GM18867 (cell line): ENCODE data around the gene KRTAP10-4.
"Not testable (repeated sequence)": the region's sequence is repeated elsewhere in the genome, so short reads cannot be mapped to it uniquely, and the experiment has no call there.

Experiments
- ATAC-seq: cut with Tn5 transposase; IDR thresholded peaks from one replicate; pipeline ENCODE4 v1.9.1; 2021; ENCODE audit warnings: mild to moderate bottlenecking, moderate library complexity; ENCODE audit not compliant: unreplicated experiment

Gene KRTAP10-4, protein sequence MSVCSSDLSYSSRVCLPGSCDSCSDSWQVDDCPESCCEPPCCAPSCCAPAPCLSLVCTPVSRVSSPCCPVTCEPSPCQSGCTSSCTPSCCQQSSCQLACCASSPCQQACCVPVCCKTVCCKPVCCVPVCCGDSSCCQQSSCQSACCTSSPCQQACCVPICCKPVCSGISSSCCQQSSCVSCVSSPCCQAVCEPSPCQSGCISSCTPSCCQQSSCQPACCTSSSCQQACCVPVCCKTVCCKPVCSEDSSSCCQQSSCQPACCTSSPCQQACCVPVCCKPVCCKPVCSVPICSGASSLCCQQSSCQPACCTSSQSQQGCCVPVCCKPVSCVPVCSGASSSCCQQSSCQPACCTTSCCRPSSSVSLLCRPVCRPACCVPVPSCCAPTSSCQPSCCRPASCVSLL

DNA sequence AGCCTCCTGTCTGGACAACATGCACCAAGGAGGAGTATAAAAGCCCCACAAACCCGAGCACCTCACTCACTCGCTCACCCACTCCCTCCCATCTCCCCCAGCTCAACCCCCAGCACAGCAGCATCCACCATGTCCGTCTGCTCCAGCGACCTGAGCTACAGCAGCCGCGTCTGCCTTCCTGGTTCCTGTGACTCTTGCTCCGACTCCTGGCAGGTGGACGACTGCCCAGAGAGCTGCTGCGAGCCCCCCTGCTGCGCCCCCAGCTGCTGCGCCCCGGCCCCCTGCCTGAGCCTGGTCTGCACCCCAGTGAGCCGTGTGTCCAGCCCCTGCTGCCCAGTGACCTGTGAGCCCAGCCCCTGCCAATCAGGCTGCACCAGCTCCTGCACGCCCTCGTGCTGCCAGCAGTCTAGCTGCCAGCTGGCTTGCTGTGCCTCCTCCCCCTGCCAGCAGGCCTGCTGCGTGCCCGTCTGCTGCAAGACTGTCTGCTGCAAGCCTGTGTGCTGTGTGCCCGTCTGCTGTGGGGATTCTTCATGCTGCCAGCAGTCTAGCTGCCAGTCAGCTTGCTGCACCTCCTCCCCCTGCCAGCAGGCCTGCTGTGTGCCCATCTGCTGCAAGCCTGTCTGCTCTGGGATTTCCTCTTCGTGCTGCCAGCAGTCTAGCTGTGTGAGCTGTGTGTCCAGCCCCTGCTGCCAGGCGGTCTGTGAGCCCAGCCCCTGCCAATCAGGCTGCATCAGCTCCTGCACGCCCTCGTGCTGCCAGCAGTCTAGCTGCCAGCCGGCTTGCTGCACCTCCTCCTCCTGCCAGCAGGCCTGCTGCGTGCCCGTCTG is at the start of gene KRTAP10-4:
KRTAP10-4 (plus strand) TSS at position 100 of the 827 bp plus-strand sequence; CDS start at position 130, 30 bp downstream.
- not testable (repeated sequence) for ATAC-seq

DNA sequence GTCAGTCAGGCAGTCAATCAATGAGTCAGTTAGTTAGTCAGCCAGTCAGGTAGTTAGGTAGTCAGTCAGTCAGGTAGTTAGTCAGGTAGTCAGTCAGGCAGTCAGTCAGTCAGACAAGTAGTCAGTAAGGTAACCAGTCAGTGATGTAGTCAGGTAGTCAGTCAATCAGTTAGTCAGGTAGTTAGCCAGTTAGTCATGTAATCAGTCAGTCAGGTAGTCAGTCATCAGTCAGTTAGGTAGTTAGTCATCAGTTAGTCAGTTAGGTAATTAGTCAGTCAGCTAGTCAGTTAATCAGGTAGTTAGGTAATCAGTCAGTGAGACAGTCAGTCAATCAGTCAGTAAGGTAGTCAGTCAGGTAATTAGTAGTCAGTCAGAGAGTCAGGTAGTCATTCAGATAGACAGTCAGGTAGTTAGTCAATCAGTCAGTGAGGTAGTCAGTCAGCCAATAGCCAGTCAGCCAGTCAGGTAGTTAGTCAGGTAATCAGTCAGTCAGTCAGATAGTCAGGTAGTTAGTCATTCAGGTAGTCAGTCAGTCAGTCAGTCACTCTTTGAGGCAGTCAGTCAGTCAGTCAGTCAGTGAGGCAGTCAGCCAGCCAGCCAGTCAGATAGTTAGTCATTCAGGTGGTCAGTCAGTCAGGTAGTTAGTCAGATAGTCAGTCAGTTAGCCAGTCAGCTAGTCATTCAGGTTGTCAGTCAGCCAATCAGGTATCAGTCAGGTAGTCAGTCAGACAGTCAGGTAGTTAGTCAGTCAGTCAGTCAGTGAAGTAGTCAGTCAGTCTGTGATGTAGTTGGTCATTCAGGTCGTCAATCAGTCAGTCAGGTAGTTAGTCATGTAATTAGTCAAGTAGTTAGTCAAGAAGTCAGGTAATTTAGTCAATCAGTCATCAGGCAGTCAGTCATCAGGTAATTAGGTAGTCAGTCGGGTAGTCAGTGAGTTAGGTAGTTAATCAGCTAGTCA is 48.8 kb upstream of the KRTAP10-4 start:
- ATAC-seq: no peak

DNA sequence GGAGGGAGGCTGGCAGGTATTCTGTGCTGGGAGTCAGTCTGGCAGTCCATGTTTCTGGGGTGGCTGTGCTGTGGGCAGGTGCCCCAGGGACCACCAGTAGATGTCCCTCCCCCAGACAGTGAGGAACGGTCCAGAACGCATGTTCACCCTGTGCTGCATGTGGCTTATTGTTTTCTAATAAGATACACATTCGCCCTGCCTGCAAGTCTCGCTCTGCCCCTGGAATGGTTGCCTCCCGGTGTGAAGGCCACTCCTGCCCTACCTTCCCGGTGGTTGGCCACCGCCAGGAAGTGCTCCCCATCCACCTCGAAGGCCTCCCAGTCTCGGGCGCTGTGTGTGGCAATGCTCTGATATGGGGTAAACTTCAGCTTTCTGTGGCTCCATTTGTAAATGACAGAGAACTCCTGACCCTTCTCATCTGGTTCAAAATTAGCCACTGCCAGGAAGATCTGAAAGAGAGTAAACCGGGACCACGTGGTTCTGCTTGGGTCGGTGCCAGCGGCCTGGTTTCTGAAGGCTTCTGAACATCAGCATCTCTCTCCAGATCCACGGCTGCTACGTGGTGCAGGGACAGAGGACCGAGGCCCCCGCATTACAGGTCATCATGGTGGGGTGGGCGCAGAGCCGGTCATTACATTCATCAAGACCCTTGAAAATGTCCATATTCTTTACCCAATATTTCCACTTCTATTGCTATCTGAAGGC is 48.0 kb upstream of the KRTAP10-4 start:
- no peak for ATAC-seq

DNA sequence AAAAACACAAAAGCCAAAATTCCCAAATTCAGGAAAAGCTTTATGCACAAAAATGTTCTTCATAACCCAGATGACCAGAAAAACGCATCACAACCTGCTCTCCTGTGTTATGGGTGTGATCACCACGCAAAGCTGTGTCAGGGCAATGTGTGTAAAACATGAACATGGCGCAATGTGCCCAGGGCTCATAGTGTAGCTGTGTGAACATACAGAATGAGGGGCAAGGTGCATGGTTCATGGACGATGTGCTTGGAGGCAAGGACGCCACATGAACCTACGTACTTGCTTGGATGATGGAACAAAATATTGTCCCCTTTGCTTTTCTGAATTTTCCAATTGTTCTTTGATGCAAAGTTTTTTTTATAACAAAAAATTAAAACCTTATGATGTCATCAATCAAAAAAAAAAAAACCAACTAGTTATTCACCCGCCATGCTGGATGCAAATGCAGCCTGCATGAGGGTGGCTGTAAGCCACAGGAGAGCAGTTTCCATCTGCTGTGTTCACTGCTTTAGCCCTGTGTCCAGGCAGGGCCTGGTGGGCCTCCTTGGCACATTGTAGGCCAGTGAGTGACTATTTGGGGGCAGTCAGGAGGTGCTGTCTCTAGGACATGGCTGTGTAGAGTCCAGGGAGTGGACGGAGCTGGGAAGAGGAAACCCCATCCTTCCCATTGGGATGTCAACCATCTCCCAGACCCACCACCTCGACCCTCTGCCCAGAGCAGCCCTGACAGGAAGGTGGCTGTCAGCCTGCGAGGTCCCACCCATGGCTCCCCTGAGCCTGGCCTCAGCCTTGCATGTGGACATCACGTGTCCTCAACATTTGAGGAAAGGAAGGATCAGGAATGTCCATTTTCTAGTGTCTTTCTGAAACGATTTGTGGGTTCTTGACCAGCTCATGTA is 47.2 kb upstream of the KRTAP10-4 start:
- no peak for ATAC-seq

DNA sequence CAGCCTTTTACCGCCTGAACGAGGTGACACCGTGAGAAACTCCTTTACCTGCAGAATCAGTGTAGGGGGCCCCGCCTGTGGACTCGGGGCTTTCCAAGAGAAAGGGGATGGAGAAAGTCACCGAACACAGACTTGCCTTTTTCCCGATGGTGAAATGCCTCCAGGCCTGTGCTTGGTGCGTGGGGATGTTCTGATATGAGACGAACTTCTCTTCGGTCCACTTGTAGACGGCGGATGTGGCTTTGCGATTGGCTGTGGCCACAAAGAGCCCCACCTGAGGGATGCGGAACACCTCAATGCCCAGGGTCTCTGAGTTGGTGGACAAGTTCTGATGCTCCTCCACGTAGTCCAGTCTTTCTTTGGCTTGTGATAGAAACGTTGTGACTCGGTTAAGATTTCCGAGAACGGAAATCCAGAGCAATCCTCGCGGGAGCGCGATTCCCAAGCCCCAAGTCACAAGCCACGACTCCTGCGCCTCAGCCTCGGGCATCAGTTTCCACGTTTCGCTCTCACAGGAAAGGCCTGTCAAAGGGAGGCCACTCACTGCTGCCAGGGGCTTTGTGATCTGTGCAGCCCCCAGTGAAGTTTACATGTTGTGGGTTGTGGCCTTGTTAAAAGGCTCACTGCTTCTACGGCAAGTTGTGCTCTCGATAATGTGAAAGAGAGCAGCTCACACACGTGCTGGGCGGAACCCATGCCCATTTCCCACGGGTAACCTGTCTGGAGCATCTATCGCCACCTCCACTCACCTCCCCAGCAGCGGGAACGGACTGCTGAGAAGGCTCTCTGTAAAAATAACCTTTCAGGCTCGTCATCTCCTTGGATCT is 46.2 kb upstream of the KRTAP10-4 start:
- ATAC-seq: no peak

DNA sequence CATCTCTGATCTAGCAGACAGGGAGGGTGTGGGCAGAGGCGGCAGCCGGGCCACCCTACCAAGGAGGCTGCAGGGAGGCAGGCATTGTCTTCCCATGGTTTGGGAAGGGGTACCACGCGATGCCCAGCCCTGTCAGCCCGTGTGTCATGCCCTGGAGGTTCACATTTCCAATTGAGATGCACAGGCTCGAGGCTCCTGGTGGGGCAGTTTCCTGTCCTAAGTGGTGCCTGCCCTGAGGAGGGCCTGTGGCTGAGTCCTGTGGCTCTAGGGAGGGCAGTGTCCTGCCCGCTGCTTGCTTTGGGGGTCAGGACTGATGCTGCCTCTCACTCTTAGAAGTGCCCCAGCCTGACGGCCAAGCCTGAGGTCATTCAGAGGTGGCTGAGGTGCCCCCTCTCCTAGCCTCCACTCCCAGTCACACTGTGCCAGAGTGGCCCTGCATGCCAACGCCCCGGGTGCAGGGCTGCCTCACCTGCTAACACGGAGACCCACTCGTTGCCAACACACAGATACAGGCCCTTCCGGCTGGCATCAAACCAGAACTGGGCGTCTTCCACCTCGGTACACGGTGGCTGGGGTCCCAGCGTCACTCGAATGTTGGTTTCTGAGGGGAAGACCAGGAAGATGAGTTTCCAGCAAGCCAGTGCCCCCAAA is 45.4 kb upstream of the KRTAP10-4 start:
- no peak for ATAC-seq

DNA sequence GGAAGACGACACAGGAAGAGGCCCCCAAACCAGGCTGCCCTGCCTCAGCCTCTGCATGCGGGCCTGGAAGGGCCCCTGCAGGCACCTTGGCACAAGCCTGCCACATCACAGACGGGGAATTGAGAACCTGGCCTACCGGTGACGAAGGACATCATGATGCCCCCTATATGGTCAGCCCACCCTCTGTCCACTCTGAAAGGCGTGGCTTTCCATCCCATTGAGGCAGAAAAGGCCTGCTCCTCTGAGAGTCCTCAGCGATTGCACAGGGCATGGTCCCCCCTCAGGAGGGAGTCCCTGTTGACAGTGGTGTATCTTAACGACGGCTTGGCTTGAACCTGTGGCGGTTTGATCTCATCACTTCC is 44.9 kb upstream of the KRTAP10-4 start:
- ATAC-seq: no peak

DNA sequence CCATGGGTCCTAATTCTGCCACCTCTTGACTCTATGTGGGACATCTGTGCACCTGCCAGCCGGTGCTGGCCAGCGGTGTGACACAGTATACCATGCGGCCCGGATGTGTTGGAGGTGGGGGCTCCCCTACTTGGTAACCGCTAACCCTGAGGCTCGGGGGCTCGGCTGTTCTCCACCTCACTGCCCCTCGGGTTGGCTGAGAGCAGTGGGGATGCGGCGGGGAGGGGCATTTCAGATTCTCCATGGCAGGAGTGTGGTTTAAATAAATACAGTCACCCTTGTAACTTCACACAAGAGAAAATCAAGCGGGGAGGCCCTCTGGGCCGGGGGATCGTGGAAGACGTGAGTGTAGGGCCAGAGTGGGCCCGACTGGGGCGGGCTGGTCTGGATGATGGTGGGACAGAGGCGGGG is 44.5 kb upstream of the KRTAP10-4 start:
- ATAC-seq: no peak

DNA sequence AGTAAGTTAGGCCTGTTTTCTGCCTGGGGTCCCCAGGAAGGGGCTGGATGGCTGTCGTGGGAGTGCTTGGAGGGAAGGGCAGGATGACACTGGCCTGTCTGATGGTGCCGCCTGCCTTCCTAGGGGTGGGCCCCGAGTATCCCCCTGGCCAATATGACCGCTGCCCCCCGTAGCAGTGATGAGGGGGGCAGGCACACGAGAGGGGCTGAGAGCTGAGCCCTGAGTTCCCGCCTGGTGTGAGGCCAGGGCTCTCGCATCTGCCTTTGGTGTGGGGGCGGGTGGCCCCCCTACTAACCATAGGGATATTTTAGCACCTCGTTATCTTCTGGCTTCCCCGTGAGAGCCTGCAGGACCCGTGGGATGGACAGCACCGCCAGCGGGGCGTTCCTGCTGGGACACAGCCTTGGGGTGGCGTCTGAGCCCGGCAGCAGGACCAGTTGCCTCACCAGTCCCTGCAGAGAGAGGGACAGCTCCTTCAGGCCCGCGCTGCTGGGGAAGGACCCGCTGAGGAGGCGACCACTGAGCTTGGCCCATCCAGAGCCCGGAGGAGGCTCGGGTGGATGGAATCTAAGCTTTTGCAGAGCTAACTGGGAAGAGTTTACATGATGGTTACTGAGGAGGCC is 43.9 kb upstream of the KRTAP10-4 start:
- no peak for ATAC-seq

DNA sequence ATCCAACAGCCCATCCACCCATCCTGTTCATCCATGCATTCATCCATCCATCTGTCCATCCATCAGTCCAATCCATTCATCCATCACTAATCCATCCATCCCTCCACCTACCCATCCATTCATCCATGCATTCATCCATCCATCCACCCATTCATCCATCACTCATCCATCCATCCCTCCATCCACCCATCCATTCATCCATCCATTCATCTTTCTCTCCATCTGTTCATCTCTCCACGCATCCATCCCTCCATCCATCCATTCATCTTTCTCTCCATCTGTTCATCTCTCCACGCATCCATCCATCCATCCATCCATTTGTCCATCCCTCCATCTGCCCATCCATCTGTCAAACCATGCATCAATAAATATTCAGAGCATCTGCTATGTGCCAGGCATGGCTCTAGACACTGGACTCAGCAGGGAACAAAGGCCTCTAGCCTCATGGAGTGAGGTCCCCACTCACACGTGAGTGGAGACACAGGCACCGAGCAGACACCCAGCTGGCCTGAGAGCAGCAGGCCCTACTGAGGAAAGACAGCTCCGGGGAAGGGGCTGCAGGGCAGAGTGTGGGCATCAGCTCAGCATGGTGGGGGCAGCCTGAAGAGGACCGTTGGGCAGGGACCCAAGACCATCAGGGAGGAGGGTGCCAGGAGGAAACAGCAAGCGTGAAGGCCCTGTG is 43.2 kb upstream of the KRTAP10-4 start:
- no peak for ATAC-seq

DNA sequence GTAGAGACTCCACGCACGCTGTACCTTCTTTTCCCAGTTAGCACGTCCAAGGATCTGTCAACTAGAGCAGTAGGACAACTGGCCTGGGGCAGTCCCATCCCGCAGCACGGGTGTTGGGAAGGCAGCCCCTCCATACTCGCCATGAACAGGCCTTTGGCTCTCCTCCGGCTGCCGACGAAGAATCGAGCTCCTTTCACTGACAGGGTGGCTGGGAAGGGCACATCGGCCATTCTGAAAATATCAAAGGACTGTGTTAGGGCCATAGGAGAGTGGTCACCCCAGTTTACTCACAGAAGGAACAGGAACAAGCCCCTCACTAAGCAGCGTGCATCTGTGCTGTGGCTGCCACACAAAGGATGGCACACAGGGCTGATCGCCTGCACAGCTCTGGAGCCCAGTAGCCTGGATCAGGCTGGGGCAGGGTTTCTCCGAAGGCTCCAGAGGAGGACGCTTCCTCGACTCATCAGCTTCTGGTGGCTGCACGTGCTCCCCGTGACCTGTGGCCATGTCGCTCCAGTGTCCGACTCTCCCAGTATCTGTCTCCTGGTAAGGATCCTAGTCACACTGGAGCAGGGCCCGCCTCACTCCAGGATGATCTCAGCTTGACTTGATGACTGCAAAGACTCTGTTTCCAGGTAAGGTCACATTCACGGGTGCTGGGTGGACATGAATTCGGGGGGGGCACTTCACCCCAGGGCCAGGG is 42.5 kb upstream of the KRTAP10-4 start:
- no peak for ATAC-seq

DNA sequence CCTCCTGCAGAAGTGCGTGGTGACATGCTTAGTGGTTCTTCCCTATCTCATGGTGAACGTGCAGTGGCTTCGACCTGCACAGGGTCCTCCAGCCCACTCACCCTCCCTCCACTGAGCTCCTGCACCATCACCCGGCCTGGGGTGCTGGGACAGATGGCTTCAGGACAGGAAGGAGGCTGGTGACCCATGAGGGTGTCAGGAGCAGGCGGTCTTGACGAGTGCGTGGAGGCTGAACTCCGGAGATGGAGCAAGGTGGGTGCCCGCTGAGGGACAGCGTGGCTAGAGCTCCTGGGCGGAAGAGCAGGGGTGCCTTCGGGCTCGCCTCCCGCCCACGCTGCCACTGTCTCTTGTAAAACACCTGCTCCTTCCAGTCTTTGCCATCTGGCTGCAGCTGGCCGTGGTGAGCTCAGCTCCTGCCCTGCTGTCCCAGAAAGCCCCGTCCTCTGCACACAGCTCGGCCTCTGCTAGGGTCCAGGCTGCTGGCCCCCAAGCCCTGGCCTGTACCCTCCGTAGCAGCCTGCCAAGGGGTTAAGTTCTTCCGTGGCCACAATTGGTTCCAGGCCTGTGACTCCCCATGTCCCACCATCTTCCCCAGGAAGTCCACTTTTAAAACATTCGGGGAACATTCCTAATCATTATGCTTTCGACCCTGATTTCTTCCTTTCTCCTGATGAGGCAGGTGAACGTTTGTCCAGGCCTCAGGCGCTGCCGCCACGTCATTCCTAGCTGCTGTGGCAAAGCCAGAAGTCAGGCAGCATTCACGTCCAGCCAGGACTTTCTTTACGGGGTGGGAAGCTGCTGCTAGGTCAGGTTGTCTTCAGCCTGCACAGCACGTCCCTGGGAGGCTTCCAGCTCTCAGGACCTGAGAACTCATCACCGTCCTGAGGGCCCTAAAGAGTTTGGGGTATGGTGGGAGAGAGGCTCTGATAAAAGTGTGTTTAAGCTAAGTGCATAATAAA is 41.6 kb upstream of the KRTAP10-4 start:
- no peak for ATAC-seq

DNA sequence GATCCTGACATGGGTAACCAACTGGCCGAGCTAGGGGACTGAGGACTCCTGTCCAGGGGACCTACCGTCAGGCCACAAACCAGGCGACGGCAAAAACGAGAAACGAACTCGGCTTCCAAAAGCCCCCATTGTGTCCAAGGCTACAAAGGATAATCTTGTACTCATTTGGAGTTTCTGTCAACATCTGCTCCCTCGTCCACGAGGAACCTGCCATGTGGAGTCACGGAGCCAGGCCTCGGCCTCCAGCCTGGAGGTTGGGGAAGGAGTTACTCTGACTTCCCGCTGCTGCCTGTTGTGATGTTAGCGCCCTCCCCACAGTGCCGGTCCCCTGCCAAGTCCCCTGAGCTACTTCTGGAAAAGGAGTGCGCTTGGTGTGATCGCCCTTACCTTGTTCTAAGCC is 40.8 kb upstream of the KRTAP10-4 start:
- ATAC-seq: no peak

DNA sequence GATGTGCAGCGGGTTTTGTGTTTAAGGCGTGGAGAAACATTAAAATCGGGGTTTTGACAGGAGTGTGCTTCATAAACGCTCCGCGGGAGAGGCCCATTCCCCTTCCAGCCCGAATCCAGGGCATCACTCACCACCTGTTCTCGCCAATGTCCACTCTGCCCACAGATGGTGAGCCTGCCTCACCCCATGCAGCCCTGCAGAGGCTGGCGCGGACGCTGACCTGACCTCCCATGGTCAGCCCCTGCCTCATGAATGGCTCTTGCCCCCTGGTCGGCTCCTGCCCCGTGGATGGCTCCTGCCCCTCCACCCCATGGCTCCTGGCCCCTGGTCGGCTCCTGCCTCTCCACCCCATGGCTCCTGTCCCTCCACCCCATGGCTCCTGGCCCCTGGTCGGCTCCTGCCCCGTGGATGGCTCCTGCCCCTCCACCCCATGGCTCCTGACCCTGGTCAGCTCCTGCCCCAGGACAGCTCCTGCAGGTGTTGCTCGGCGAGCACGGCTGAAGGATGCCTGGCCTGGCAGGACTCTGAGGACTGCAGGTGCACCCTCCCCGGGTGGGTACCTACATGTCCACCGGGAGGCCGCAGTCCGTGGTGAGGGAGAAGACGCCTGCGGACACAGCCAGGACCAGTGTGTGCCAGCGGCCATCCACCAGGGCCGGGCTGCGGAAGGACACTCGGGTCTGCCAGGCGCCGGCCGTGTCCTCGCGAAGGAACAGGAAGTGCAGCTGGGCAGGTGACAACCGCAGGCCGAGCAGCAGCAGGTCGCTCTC is 40.2 kb upstream of the KRTAP10-4 start:
- ATAC-seq: no peak
